ENCODE measurements around the gene MAPT. TPM values are rescaled to one million over a fixed set of nuclear protein-coding genes. Genes with fewer than 3 reads are reported as not detected.
A peak's percentile ranks its signal among the peaks of the same experiment; 100 is the strongest.

The MAPT gene
- total RNA-seq, 1 experiment from 2014 or later: 37.5 TPM

- Histone ChIP-seq H3K4me3 (replicated peaks in 1 of 2; ENCODE audit: low read depth in 1 of 2, low read length in 2 of 2) (no peak overlapping the region), H3K27me3 (ENCODE audit: insufficient read depth, low read length) (no peaks in the 10 kb centered on the region), H3K9me3 (ENCODE audit: control insufficient read depth in 1 of 2, insufficient read depth in 1 of 2, low read depth in 1 of 2, low read length in 2 of 2) (no peaks in the 10 kb centered on the region), H2AFZ (ENCODE audit: low read depth, low read length, poor library complexity, severe bottlenecking) (no peak overlapping the region), H3K4me1 (ENCODE audit: control insufficient read depth in 1 of 2, insufficient read depth in 2 of 2, low read length in 2 of 2) (peaks cover 4 to 14% of the 10 kb centered on the region in 2 experiments; a peak in 2 of 4 replicates), H3K79me2 (ENCODE audit: insufficient read depth, low read length) (peaks cover 75% of the 10 kb centered on the region), H3K27ac (ENCODE audit: low read depth, low read length) (no peak overlapping the region), H3K36me3 (ENCODE audit: control insufficient read depth in 1 of 2, insufficient read depth in 2 of 2, low read length in 2 of 2) (peaks cover 3 to 7% of the 10 kb centered on the region in 2 experiments; a peak in 3 of 4 replicates), H3K9me2 (ENCODE audit: insufficient read depth) (no peaks in the 10 kb centered on the region), H3K9ac (ENCODE audit: low read length) (no peak overlapping the region), H4K20me1 (ENCODE audit: insufficient read depth) (peaks cover 29% of the 10 kb centered on the region), H3K4me2 (ENCODE audit: low read length) (no peak overlapping the region)
- ChIA-PET POLR2A (no interaction called here), RAD21 (ENCODE audit: low non-redundant PET in 1 of 2, low total read pairs in 2 of 2, uncharacterized antibody in 2 of 2, unreplicated experiment in 2 of 2) (no interaction called here), CTCF (interaction anchor here (3.0 kb wide), 1 partner anchor 27 kb away, joined by 8 read pairs; no protein-coding TSS in a partner anchor)
- no TSS peak for BruUV-seq (replicated peaks)
- intact Hi-C loops (cut with micrococcal nuclease): no loop called here
- ATAC-seq (no peak), DNase-seq (ENCODE audit: low read depth, low spot score) (no peak)
- no peak for TF ChIP-seq EGR1 (IDR thresholded peaks at IDR 0.05; ENCODE audit: low read depth)
- no peak for TF ChIP-seq YY1 (IDR thresholded peaks at IDR 0.05; ENCODE audit: extremely low read depth, insufficient replicate concordance, low read depth, low read length)
- no peak for TF ChIP-seq RAD21 (IDR thresholded peaks at IDR 0.05; ENCODE audit: low read depth)
- no peak for TF ChIP-seq SIN3A (IDR thresholded peaks at IDR 0.05; ENCODE audit: low read depth)
- TF ChIP-seq ELF1 (IDR thresholded peaks at IDR 0.05; ENCODE audit: borderline replicate concordance, low read depth): no peak
- TF ChIP-seq SP1 (IDR thresholded peaks at IDR 0.05; ENCODE audit: low read depth): no peak
- TF ChIP-seq TCF7L2 (IDR thresholded peaks at IDR 0.05; ENCODE audit: borderline replicate concordance, extremely low read depth, insufficient read depth, insufficient read length): no peak
- TF ChIP-seq, protein P1, sequence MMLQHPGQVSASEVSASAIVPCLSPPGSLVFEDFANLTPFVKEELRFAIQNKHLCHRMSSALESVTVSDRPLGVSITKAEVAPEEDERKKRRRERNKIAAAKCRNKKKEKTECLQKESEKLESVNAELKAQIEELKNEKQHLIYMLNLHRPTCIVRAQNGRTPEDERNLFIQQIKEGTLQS (IDR thresholded peaks at IDR 0.05): no peak
- no peak for TF ChIP-seq ZNF274 (IDR thresholded peaks at IDR 0.05; ENCODE audit: low read depth, low read length)
Measured at GRCh38 chr17:46071796-46072195, 177.4 kb downstream of the MAPT start.

GRCh38 chr17:46072998-46073397, 178.6 kb downstream of the MAPT start:
- Histone ChIP-seq H3K4me2 (ENCODE audit: low read length) (peak overlapping the region; percentile 6), H3K9ac (ENCODE audit: low read length) (no peak overlapping the region), H3K9me3 (ENCODE audit: control insufficient read depth in 1 of 2, insufficient read depth in 1 of 2, low read depth in 1 of 2, low read length in 2 of 2) (no peaks in the 10 kb centered on the region), H3K36me3 (ENCODE audit: control insufficient read depth in 1 of 2, insufficient read depth in 2 of 2, low read length in 2 of 2) (no peaks in the 10 kb centered on the region), H3K4me3 (replicated peaks in 1 of 2; ENCODE audit: low read depth in 1 of 2, low read length in 2 of 2) (no peak overlapping the region), H3K79me2 (ENCODE audit: insufficient read depth, low read length) (peaks cover 76% of the 10 kb centered on the region), H3K27me3 (ENCODE audit: insufficient read depth, low read length) (no peaks in the 10 kb centered on the region), H4K20me1 (ENCODE audit: insufficient read depth) (peaks cover 29% of the 10 kb centered on the region), H3K27ac (ENCODE audit: low read depth, low read length) (no peak overlapping the region), H3K4me1 (ENCODE audit: control insufficient read depth in 1 of 2, insufficient read depth in 2 of 2, low read length in 2 of 2) (peaks cover 4 to 14% of the 10 kb centered on the region in 2 experiments; a peak in 2 of 4 replicates), H3K9me2 (ENCODE audit: insufficient read depth) (no peaks in the 10 kb centered on the region), H2AFZ (ENCODE audit: low read depth, low read length, poor library complexity, severe bottlenecking) (no peak overlapping the region)
- TF ChIP-seq CBX3 (IDR thresholded peaks at IDR 0.05; ENCODE audit: low read depth) (no peak), POLR2AphosphoS5 (IDR thresholded peaks at IDR 0.05; ENCODE audit: low read depth, low read length) (no peak), EGR1 (IDR thresholded peaks at IDR 0.05; ENCODE audit: low read depth) (no peak), ZNF274 (IDR thresholded peaks at IDR 0.05; ENCODE audit: low read depth, low read length) (no peak)
- peak; percentile 76 for ATAC-seq
- intact Hi-C loops (cut with micrococcal nuclease): no loop called here
- POLR2A ChIA-PET: no interaction called here
- RAD21 ChIA-PET (ENCODE audit: low non-redundant PET in 1 of 2, low total read pairs in 2 of 2, uncharacterized antibody in 2 of 2, unreplicated experiment in 2 of 2): no interaction called here
- CTCF ChIA-PET: interaction anchor here (3.0 kb wide), 1 partner anchor 28 kb away, joined by 8 read pairs; no protein-coding TSS in a partner anchor
- no TSS peak for BruUV-seq (replicated peaks)
- no peak for DNase-seq (ENCODE audit: low read depth, low spot score)

Measured in HCT116 (cell line).